GM19099 (cell line): Measurements from ENCODE around the gene TMEM214.

Experiments
- POLR2A ChIP-seq: IDR thresholded peaks from 3 replicates; pipeline ENCODE4 v1.6.1; 2011; ENCODE audit warnings: low read depth; ENCODE audit not compliant: insufficient read length; ENCODE audit errors: extremely low read depth

Gene TMEM214

GRCh38 chr2:27049422-27050280 lies 16.9 kb downstream of the TMEM214 start:
- no peak for TF ChIP-seq POLR2A

DNA sequence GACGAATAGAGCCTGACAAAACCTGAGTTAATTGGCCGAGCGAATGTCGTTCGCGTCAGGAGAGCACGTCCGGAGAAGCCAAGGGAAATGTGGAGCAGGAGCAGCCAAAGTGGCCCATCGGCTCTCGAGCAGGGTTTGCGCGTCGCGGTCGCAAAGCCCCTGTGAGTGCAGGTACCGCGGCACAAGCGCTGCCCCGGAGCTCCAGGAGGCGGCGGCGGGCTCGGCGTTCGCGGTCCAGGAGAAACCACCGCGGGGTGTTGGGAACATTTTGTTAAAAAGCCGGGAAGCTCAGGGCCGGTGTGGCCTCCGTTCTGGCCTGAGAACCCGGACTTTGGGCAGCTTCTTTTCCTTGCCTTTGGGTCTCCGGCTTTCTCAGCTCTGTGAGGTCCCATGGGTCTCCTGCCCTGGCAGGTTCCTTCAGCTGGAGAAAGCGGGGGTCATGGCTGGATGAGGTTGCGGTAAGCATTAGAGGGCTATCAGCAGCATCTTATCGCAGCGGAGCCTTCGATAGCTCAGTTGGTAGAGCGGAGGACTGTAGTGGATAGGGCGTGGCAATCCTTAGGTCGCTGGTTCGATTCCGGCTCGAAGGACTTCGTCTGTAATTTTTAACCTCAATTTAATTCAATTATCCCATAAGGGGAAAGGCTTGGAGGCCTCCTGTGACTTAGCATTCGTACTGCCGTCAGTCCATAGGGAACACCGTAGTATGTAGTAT lies 17.7 kb downstream of the TMEM214 start:
- peak; percentile 80 for TF ChIP-seq POLR2A

DNA sequence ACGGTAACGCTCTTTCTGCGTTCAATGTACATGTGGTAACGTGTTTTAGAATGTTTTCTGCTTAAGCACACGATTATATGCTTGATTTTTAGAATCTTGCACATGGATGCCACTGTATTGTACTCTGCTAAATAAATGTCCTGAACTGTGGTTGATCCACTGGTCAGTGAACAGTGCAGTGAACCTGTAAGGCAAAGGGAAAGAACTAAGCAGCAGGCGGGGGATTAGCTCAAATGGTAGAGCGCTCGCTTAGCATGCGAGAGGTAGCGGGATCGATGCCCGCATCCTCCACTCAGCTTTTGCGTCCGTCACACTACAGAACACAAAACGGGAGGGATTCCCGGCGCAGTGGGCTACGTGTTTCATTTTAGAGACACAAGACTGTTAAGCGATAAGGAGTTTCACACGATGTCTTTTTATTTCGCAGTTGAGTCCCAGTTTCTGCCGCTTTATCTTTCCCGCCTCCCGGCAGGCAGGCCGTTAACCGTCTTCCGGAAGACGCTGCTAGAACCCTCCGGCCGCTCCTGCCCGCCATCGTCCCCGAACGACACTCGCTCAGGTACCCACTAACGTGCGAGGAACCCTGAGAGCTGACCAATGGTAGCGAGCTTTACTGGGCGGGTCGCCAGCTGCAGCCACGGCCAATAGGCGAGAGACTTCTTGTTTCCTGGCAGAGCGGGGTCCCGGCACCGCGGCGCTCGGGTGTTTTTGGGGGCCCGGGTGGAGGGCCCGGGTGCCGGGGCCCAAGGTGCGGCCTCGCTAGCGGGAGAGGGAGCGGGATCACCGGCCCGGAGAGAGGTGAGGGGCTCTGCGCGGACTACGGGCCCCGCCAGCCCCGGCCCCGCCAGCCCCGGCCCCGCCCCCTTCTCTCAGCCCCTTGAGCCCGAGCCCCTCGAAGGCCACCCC lies 18.5 kb downstream of the TMEM214 start, which contains the start of gene AGBL5:
TSS of gene AGBL5 (plus strand) at position 673 of the 906 bp plus-strand sequence. CDS start 1,291 bp downstream, outside the sequence.
- peak; percentile 81 for TF ChIP-seq POLR2A

DNA sequence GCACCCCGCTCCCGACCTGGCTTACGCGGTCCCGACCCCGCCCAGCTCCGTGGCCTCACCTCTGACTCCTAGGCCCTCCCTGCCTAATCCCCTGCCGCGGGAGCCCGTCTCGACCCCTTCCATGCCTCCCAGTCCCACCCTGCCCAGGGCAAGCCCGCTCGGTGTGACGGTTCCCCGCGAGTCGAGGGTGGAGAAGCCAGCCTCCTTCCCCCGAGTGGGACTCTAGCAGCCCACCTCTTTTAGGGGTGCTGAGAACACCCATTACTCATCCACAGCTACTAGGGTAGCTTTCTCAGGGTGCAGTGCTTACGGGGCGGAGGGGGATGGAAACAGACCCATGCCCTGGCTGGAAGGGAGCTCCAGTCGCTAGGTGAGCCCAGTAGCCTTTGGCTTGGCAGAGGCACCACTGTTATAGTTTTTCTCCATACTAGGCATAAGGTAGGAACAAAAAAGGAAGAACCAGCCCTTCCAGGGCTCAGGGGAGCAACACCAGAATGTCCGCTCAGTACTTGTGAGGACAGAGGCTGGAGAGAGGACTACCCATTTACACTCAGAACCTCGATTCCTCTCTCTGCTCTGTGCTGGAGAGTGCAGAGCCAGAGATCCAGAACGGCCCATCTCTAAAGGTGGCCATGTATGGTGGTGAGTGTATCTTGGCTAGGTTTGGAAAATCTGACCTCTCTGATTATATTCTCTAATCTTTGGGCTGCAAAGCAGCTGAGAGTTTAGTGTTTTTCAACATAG lies 19.3 kb downstream of the TMEM214 start:
- TF ChIP-seq POLR2A = no peak

- TF ChIP-seq POLR2A = no peak
These were observed 20.6 kb downstream of the TMEM214 start for GRCh38 chr2:27053321-27053720.

DNA sequence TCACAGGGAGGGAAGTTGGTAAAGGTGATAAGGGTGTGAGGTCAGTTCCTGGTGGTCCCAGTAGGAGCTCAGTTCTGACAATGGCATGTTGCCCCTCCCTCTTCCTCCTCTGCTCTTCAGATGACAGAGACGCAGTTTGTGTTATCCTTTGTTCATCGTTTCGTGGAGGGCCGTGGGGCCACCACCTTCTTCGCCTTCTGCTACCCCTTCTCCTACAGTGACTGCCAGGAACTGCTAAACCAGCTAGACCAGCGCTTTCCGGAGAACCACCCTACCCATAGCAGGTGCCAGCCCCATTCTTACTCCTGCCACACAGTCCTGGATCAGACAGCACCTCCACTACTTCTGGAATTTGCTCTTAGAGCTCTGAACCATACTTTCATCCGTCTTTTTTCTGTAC lies 21.0 kb downstream of the TMEM214 start:
- no peak for TF ChIP-seq POLR2A

GRCh38 chr2:27054721-27055120 lies 22.0 kb downstream of the TMEM214 start:
- no peak for TF ChIP-seq POLR2A

GRCh38 chr2:27057184-27057583 lies 24.4 kb downstream of the TMEM214 start:
- TF ChIP-seq POLR2A = no peak

GRCh38 chr2:27058210-27058609 lies 25.4 kb downstream of the TMEM214 start:
- no peak for TF ChIP-seq POLR2A

- TF ChIP-seq POLR2A = no peak
These were observed 26.5 kb downstream of the TMEM214 start for GRCh38 chr2:27059141-27059820.

- no peak for TF ChIP-seq POLR2A
These were observed 27.6 kb downstream of the TMEM214 start for GRCh38 chr2:27060323-27060722.

- no peak for TF ChIP-seq POLR2A
These were observed 32.4 kb downstream of the TMEM214 start for GRCh38 chr2:27065128-27065527.

DNA sequence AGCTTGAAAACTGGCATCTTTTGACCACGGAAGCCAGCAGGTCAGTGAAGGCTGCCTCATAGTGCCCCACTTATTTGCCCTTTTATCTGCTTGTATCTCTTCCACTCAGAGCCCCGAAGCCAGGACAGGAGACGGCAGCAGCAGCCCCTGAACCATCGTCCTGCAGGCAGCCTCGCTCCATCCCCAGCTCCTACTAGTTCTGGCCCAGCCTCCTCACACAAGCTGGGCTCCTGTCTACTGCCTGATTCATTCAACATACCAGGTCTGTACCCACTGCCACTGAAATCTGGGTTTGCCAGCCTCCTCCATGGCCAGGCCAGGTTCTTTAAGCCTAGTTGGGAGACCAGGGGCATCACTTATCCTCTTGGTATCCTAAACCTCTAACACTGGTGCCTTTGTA lies 34.6 kb downstream of the TMEM214 start:
- TF ChIP-seq POLR2A = no peak

- no peak for TF ChIP-seq POLR2A
These were observed 36.7 kb downstream of the TMEM214 start for GRCh38 chr2:27069436-27069835.
